Measurements from ENCODE around the gene ELMO1.

DNA sequence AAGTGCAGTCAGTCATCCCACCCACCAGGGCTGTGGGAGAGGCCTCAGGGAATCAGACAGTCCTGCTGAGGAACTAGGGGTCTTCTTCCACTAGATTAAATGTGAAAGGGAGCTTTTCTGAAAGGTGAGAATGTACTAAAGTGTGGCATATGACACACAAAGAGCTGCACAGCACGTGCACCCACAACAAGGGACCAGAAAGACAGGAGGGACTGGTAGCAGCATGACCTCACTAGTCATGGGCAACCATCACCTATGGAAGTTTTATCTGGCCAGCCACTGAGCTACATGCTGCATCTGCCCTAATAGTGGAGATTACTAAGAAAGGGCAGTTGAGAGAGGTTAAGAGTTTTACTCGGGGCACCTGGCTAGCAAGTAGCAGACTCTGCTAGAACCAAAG is 519.9 kb downstream of the ELMO1 start:
- TF ChIP-seq, protein P1, sequence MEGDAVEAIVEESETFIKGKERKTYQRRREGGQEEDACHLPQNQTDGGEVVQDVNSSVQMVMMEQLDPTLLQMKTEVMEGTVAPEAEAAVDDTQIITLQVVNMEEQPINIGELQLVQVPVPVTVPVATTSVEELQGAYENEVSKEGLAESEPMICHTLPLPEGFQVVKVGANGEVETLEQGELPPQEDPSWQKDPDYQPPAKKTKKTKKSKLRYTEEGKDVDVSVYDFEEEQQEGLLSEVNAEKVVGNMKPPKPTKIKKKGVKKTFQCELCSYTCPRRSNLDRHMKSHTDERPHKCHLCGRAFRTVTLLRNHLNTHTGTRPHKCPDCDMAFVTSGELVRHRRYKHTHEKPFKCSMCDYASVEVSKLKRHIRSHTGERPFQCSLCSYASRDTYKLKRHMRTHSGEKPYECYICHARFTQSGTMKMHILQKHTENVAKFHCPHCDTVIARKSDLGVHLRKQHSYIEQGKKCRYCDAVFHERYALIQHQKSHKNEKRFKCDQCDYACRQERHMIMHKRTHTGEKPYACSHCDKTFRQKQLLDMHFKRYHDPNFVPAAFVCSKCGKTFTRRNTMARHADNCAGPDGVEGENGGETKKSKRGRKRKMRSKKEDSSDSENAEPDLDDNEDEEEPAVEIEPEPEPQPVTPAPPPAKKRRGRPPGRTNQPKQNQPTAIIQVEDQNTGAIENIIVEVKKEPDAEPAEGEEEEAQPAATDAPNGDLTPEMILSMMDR (optimal IDR thresholded peaks at IDR 0.05 in 1 of 3, IDR thresholded peaks at IDR 0.05 in 1 of 3, conservative IDR thresholded peaks at IDR 0.05 in 1 of 3; ENCODE audit: extremely low read depth in 1 of 3, insufficient read depth in 2 of 3, low read length in 3 of 3): no peak
- no peak for TF ChIP-seq EZH2 (IDR thresholded peaks at IDR 0.05; ENCODE audit: low read length)

All from keratinocyte (primary cell).